BE2C (cell line): ENCODE data around the gene RNASE9.
"Not testable (repeated sequence)": the region's sequence is repeated elsewhere in the genome, so short reads cannot be mapped to it uniquely, and the experiment has no call there.

Experiments used
- DNase-seq: peaks from one replicate; pipeline ENCODE4 v3.0.0-alpha.2; 2020
- H3K27me3 ChIP-seq: fragments of 250-450 bp; sonication (Bioruptor Pico); 2 replicates; pipeline ENCODE4 v1.5.1; 2020; ENCODE audit warnings: mild to moderate bottlenecking
- H3K36me3 ChIP-seq: fragments of 250-450 bp; sonication (Bioruptor Pico); 2 replicates; pipeline ENCODE4 v1.5.1; 2020; ENCODE audit warnings: mild to moderate bottlenecking
- H3K4me1 ChIP-seq: fragments of 250-450 bp; sonication (Bioruptor Pico); 2 replicates; pipeline ENCODE4 v1.5.1; 2020
- H3K4me3 ChIP-seq: 2 replicates; pipeline ENCODE4 v1.5.1; 2011; ENCODE audit warnings: low read depth, low read length
- H3K9me3 ChIP-seq: fragments of 250-450 bp; sonication (Bioruptor Pico); 2 replicates; pipeline ENCODE4 v1.5.1; 2020
- TF ChIP-seq, protein P1 (sequence below): IDR thresholded peaks from 2 replicates; pipeline ENCODE4 v1.5.1; 2012; ENCODE audit warnings: mild to moderate bottlenecking, low read depth, low read length

Gene RNASE9

DNA sequence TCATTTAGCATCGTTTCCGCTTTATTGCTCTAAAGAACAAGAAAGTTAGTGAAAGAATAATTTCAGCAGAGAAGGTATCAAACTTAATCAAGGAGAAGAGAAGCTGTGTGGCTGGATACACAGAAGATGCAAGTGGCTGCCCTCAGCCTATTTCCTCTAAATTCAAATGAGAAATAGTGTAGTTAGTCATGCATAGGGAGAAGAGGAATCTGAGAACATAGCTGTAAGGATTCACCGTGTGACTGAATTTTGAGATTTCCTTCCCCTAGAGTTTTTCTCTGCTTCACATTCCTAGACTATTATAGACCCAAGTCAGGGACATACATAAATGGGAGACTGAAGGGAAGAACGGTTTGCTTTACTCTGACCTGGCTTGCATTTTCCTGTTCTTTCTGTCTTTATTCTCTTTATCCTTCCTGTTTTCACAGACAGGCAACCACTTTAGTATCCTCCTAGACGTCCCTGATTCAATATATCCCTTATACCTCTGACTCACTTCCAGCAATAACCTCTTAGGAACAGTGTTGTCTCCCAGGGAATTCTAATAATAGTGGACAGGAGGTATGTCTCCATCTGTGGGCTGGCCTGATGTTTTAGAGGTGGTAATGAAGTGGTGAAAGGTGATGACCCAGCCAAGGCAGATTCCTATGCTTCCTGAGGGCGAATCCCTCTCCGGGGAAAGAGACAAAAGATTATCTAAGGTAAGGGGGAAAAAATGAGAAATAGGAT, 48.5 kb downstream of the RNASE9 start:
- peaks cover 17% of the 10 kb centered on the region for H3K27me3 ChIP-seq
- no peaks in the 10 kb centered on the region for H3K36me3 ChIP-seq
- DNase-seq = no peak
- H3K4me3 ChIP-seq = no peak overlapping the region
- TF ChIP-seq, protein P1, sequence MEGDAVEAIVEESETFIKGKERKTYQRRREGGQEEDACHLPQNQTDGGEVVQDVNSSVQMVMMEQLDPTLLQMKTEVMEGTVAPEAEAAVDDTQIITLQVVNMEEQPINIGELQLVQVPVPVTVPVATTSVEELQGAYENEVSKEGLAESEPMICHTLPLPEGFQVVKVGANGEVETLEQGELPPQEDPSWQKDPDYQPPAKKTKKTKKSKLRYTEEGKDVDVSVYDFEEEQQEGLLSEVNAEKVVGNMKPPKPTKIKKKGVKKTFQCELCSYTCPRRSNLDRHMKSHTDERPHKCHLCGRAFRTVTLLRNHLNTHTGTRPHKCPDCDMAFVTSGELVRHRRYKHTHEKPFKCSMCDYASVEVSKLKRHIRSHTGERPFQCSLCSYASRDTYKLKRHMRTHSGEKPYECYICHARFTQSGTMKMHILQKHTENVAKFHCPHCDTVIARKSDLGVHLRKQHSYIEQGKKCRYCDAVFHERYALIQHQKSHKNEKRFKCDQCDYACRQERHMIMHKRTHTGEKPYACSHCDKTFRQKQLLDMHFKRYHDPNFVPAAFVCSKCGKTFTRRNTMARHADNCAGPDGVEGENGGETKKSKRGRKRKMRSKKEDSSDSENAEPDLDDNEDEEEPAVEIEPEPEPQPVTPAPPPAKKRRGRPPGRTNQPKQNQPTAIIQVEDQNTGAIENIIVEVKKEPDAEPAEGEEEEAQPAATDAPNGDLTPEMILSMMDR = no peak
- no peaks in the 10 kb centered on the region for H3K9me3 ChIP-seq
- H3K4me1 ChIP-seq = no peaks in the 10 kb centered on the region

DNA sequence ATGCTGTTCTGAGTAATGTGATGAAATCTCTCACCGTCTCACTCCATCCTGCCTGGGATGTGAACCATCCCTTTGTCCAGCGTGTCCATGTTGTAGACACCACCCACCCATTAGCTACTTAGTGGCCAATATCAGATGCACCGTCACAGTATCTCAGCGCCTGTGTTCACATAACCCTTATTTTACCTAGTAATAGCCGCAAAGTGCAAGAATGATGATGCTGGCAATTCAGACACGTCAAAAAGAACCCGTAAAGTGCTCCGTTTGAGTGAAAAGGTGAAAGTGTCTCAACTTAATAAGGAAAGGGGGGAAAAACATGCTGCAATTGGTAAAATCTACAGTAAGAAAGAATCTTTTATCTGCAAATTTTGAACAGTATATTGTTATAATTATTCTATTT, 52.5 kb downstream of the RNASE9 start:
- no peaks in the 10 kb centered on the region for H3K36me3 ChIP-seq
- no peak for DNase-seq
- no peak overlapping the region for H3K4me3 ChIP-seq
- H3K4me1 ChIP-seq = no peaks in the 10 kb centered on the region
- TF ChIP-seq, protein P1 = no peak
- no peaks in the 10 kb centered on the region for H3K9me3 ChIP-seq
- H3K27me3 ChIP-seq = peaks cover 17% of the 10 kb centered on the region

DNA sequence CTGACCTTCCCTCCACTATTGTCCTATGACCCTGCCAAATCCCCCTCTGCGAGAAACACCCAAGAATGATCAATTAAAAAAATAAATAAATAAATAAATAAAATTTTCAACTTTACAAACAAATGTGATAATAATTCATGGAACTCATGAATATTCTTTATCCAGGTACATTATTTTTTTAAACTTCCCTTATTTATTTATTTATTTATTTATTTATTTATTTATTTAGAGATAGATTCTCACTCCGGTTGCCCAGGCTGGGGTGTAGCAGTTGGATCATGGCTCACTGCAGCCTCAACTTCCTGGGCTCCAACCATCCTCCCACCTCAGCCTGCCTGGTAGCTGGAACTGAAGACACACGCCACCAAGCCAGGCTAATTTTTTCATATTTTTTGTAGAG, 53.3 kb downstream of the RNASE9 start:
- not testable (repeated sequence) for H3K36me3 ChIP-seq, DNase-seq, H3K4me3 ChIP-seq, H3K4me1 ChIP-seq, H3K9me3 ChIP-seq
- H3K27me3 ChIP-seq = peaks cover 15% of the 10 kb centered on the region

DNA sequence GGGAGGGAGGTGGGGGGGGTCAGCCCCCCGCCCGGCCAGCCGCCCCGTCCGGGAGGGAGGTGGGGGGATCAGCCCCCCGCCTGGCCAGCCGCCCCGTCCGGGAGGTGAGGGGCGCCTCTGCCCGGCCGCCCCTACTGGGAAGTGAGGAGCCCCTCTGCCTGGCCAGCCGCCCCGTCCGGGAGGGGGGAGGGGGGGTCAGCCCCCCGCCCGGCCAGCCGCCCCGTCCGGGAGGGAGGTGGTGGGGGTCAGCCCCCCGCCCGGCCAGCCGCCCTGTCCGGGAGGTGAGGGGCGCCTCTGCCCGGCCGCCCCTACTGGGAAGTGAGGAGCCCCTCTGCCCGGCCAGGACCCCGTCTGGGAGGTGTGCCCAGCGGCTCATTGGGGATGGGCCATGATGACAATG, 54.1 kb downstream of the RNASE9 start:
- H3K27me3 ChIP-seq = peaks cover 13% of the 10 kb centered on the region
- DNase-seq, H3K36me3 ChIP-seq, H3K4me3 ChIP-seq, H3K4me1 ChIP-seq, H3K9me3 ChIP-seq: not testable (repeated sequence)

DNA sequence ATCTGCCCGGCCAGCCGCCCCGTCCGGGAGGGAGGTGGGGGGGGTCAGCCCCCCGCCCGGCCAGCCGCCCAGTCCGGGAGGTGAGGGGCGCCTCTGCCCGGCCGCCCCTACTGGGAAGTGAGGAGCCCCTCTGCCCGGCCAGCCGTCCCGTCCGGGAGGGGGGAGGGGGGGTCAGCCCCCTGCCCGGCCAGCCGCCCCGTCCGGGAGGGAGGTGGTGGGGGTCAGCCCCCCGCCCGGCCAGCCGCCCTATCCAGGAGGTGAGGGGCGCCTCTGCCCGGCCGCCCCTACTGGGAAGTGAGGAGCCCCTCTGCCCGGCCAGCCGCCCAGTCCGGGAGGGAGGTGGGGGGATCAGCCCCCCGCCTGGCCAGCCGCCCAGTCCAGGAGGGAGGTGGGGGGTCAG, 54.6 kb downstream of the RNASE9 start:
- H3K9me3 ChIP-seq = not testable (repeated sequence)

More for the DNA sequence above, 54.6 kb downstream of the RNASE9 start:
- not testable (repeated sequence) for H3K4me3 ChIP-seq, H3K36me3 ChIP-seq, H3K4me1 ChIP-seq, DNase-seq
- H3K27me3 ChIP-seq = peaks cover 10% of the 10 kb centered on the region; the same call in 1 of the 2 replicates
